GM21447 (cell line): Measurements from ENCODE around the gene LPCAT1.

Experiments used
- ATAC-seq: cut with Tn5 transposase; IDR thresholded peaks from one replicate; pipeline ENCODE4 v1.9.1; 2021; ENCODE audit not compliant: unreplicated experiment

Gene LPCAT1

DNA sequence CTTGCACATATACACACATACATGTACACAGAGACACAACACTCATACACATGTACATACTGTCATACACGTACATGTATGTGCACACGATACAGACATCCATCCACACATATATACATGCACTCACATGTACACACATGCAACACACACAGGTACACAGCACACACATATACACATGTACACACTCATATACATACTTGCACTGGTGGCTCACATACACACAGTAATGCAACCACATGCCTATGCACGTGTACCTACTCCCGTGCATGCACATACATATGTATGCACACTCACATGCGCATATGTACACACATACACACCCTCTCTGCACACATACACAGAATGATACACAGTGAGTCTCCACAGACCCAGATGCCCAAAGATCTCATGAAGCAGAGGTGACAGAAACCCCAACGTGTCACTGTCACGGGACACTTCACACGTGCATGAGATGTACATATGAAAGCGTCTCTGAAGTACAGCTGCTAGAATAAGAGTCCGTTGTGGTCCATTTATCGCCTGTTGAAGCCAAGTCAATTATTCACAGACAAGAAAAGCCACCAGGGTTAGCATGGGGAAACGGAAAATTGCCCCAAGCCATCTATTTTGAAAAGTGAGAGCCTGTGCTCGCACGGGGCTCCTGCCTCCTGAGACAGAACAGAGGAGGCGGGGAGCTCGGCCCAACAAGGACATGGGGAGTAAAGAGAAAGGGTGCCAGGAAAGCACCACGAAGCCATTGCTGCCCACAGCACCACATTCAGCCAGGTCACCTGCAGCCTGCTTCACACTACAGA, 24.9 kb downstream of the LPCAT1 start:
- peak; percentile 28 for ATAC-seq

DNA sequence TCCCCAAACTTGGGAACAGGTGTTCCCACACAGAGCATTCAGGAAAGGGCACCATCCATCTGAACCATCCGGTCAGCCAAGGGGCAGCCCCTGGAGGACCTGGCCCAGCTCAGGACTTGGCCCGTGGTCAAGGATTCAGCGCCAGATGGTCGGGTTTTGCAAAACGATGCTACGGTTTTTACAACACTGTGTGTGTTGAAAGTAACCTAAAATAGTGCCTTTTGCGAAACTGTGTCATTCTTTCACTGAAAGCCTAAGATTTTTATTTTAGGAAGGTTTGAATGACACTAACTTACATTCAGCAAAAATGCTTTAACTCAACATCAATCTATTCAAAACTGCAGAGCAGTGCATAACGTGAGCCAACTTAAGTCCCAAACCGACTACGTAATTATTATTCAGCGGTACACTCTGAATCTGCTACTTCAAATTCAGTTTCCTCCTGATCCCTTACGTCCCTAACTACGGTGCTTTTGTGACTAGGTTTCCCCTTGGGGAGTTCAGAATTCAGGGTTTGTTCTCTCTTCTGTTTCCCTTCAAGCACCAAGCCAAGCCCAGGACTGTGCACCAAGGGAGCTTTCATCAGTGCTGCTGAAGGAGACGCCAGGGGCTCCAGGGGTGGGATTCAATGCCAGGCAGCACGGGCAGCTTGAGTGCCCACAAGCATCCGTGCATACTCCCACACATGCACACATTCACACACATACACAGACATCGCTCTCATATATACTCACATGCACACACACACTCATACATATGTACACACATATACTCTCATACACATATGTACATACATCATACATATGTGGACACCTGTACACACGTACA, 25.8 kb downstream of the LPCAT1 start:
- peak; percentile 26 for ATAC-seq

DNA sequence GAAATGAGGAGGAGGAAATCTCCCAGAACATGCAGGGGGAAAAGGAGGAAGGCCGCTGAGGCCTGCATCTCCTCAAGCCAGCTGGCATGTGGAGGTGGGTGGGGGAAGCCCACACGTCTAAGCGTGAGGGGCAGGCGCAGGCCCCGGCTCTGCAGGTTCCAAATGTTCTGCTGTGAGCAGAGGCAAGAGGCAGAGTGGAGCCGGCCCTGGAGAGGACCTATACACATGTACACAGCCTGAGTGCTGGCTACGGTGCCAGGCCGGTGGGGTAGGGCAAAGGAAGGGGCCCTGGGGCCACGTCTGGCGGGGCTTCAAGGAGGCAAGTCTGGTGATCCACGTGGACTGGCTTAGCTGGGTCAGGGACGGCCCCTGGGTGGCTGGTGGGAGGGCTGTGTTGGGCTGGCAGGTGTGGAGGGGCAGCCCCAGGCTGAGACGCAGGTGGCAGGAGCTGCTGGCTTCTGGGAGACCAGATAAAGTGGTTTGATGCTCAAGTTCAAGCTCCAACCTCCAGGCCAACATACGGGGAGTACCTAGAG, 26.4 kb downstream of the LPCAT1 start:
- peak; percentile 24 for ATAC-seq

DNA sequence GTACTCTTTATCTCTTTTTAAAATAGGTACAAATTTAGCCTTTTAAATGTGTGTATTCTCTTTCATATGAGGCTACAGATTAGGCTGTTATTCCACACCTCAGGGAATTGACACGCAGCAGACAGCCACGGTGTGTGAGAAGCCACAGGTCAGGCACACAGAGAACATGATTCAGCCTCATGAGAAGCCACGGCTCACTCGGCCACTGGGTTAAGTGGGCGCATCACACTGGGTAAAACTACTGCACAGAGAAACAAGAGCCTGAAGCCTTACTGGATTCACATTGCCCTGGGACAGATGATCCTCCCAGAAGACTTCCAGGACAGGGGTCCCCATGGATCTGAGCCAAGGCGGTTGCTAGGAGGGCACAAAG, 28.2 kb downstream of the LPCAT1 start:
- no peak for ATAC-seq

DNA sequence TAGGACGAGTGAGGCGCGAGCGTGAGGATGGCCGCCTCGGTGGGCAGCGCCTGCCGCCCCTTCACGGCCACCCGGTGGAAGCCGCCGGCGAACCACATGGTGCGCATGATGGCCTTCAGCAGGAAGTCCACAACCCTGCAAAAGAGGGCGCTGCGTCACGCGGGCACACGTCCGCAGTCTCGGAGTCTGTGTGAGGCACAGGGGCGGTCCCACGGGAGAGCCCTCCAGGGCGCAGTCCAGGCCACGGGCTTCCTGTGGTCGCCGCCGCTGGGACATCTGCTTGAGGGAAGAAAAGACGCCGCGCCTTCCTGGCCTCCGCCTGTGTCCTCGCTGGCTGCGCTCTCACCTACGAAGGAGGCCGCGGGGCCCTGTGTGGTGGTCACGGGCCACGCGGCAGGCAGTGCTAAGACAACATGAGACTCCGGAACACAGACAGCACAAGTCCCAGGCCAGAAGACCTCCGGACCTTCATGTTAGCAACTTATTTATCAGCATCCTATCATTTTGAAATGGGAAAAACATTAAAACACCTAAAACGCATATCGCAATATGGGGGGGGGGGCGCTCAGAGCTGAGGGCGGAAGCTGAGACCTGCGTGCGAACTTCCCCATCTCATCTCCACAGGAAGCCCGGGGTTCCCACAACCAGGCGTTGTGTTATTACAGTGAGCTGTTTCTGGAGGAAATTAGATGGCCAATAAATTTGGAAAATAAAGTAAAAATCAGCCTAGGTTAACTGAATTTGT, 28.8 kb downstream of the LPCAT1 start:
- peak; percentile 32 for ATAC-seq

DNA sequence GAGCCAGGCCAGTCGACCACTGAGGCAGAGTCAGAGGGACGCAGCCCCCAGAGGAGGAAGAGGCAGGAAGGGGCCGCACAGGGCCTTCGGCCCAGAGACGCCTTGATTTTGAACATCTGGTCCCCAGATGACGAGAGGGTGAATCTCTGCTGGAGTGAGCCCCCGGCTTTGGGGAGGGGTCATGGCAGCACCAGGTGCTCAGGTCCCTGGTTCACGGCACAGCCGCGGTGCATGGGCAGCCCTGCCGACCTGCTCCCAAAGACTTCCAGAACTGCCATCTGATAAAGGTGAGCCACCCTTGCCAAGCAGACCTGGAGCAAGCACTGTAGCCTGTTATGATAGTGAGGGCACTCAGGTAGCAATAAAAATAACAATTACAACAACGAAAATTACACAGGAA, 29.8 kb downstream of the LPCAT1 start:
- no peak for ATAC-seq

DNA sequence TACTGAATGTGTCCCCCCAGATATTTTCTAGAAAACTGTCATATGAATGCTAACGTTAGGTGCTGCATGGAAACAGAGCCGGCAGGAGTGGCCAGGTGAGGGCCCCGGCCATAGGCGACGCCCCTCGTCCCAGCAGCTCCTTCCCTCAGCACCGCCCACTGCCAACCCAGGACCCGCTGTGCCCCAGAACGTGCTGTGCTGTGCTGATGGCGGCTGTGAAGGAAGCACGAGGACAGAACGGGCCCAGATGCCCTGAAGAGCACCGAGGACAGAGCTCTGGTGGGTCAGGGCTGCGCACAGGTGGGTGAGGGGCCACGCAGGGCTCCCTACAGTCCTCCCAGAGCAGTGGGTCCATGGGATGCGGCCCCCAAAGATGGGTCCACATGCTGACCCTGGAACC, 30.3 kb downstream of the LPCAT1 start:
- ATAC-seq: no peak

DNA sequence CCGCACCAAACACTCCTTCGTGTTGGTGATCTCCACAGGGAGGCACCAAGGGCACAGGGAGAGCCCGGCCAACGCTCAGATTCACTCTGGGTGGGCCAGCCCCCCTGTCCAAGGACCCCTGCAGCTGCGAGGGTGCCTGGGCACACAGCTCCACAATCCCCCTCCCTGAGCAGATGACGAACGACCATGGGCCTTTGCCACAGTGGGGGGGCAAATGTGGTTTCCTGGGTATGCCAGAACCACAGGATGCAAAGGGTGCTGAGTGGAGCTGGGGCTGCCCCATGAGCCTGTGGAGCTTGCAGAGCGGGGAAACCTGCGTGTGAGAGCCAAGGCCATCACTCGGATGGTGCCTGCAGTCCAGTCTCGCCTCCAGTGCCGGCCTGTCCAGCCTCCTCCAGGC, 31.0 kb downstream of the LPCAT1 start:
- ATAC-seq: no peak

DNA sequence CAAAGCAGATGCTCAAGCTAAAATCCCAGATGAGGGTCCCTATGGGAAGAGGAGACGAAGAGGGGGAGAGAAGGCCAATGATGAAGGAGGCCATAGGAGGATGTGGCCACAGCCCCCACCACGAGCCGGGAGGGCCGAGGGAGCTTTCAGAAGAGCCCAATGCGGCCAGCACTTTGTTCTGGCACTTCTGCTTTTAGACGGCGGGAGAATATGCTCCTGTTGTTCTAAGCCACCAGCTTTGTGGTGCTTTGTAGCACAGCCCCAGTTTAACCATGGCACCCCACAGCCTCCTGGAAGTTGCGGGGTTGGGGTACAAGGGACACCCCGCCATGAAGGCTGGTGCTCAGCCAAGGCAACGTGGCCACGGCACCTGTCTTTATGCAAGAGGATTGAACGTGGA, 33.4 kb downstream of the LPCAT1 start:
- no peak for ATAC-seq

DNA sequence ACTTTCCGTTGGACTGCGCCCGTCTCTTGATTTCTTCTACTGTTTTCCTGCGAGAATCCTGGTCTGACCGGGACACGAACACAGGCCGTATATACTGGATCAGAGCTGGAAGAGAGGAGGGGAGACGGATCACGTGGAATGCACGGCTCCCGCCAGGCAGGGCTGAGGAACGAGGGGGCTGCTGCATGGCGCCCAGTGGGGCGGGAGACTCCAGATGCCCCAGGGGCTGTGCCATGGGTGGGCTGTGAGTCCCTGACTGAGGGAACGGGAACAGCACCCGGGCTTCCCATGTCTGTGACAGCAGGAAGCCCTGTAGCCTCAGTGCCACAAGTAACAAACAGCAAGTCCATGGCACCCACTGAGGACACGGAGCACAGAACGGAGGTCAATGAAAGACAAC, 34.0 kb downstream of the LPCAT1 start:
- ATAC-seq: no peak

DNA sequence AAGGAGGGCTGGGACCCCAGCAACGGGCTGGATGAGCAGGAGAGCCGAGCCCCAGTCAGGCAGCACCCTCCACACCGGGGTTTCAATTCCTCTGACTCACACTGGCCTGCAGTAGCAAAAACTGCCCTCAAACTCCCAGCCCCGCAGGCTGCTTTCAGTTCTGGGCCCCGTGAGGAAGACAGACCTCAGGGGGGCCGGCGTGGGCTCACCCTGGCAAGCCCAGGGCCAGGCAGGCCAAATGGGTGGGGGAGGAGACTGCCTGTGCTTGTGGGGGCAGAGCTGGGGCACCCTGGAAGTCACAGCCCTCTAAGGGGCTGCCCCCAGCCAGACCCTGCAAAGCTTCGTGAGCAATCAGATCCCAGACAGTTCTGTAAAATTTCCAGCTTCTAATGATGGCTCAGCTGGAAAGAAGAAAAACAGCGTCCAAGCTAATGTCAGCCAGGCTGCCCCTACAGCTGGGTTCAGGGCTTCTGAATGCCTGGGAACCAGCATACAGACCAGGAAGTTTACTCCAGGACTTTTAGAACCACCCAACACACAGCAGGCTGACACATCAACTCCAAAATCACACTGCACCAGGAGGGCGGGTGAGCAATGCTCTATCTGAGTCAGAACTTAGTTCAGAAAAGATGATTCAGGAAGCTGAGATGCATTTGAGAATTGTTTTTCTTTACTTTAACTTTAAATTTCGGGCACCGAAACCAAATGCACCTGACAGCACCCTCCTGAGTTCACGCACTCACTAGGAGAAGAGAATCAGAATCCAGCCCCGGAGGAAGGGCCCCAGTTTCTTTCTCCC, 34.7 kb downstream of the LPCAT1 start:
- peak; percentile 46 for ATAC-seq

DNA sequence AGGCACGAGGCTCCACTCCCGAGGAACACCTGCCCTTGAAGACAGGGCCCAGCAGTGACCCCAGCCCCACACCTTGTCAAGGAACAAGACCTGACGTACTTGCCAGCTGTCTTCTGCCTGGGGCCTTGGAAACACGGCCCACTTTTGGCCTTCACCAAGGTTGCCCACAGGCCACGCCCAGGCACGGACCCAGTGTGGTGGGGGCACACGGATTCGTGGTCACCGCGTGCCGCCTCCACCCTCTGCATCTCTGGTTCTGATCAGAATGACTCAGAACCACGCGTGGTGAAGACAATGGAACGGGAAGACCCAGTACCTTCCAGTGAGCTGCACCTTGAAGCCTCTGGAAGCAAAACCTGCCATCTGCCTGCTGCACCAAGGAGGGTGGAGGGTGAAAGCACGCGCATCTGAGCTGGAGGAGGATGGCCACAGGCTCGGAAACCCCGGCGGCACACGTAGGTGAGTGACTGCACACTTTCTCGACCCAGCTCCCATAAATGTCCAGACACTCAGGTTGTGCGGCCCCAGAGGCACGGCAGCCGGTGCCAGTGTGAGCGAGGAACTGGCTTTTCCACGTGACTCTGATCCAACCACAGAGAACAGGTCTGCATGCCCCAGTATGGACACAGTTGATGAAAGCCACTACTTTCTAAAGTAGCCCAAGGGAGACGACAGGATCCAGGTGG, 36.5 kb downstream of the LPCAT1 start:
- no peak for ATAC-seq

DNA sequence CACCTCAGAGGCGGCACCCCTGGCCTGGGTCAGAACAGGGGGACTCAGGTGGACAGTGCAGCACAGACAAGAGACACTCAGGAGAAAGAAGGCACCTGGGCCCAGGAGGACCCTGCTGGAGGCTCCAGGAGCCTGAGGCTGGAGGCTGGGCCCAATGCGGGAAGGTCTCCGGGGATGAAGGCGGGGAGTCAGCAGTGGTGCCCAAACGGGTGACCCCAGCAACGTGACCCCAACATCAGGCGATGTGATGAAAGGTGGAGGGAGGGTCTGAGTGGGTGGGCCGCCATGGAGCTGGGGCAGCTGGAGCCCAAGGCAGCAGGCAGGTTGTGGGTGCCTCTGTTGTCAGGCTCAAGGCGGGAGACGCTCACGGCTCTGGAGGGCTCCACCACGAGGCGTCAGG, 37.5 kb downstream of the LPCAT1 start:
- no peak for ATAC-seq

DNA sequence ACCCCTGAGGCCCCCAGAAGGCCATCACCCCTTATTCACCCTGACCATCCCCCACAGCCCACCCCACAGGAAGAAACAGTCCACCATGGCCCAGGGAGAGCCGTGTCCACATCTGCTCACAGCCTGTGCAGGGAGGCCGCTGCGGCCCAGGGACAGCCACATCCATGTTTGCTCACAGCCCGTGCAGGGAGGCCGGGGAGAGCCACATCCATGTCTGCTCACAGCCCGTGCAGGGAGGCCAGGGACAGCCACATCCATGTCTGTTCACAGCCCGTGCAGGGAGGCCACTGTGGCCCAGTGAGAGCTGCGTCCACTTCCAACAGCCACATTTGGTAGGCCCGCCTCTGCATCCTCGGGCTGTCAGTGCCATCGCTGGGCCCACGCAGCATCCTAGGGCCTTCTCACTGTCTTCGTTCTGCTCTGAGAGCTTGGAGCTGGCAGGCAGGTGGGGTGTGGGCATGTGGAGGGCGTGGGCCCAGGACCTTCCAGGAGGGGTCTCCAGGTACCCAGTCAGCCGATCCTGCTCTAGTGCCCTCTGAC, 38.1 kb downstream of the LPCAT1 start:
- ATAC-seq: no peak

DNA sequence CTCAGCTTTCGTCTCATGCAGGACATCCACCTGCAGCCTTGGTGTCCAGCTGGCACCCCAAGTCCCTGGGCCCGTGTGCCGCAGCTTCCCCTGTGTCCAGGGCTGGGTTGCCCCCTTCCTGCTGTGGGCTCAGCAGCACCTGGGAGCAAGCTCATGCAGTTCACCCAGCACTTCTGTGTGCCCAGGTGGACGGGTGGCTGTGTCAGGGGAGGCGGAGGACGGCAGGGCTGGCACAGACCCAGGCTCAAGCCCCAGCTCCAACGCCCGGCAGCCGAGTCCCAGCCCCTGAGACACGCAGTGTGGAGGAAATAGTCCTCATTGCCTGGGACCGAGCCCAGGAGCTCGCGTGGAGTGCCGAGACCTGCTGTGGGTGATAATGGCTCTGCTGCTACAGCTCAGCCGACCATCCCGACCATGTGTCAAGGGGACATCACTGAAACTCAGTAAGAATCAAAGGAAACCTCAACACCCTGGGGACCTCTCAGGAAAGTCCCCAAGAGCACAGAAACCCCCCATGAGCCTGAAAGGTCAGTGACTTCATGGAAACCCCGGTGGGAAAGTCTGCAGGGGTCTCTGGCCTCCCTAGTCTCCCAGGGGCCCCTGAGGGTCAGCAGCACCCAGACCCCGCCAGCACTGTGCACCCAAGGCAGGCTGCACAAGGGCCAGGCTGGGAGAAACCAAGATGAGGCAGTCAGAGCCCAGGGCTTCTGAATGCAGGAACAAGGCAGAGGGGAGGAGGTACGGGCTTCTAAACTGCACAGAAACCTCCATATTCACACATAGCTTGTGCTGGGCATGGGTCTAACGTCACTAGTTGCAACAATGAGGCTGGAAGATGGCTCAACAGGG, 38.8 kb downstream of the LPCAT1 start:
- peak; percentile 52 for ATAC-seq

DNA sequence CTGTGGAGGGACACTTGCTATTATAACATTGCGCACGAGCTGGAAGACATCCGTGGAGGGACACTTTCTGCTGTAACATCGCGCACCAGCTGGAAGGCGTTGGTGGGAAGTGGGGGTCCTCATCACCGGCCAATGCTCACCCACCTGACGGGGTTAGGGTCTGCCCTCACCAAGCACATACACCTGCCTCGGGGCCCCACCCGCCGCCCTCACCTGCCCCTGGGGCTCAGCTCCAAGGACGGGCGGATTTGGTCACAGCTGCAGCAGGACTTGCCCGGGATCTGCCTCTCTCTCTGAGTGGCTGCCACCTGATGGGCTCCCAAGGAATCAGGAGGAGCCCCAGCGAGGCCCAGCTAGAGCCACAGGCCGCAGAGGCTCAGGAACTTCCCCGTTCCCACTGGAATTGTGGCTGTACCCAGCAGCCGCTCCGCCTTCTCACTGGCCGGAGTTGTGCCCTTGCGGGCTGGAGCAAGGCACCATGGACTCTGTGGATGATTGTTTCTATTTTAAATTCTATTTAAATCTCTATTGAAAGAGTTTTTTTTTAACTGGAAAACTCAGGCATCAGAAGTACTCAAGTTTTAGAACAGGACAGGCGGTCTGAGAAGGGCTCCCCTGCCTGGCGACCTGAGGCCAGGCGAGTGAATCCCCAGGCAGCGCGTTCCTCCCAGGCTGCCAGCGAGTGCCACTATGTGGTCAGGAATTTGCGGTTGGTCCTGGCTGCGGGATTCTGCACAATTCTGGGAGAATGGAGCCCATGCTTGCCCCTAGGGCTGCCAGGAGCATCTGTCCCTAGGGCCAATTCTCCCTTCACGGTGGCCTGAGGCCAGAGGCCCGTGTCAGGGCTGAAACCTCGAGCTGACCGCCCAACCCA, 39.7 kb downstream of the LPCAT1 start:
- no peak for ATAC-seq

DNA sequence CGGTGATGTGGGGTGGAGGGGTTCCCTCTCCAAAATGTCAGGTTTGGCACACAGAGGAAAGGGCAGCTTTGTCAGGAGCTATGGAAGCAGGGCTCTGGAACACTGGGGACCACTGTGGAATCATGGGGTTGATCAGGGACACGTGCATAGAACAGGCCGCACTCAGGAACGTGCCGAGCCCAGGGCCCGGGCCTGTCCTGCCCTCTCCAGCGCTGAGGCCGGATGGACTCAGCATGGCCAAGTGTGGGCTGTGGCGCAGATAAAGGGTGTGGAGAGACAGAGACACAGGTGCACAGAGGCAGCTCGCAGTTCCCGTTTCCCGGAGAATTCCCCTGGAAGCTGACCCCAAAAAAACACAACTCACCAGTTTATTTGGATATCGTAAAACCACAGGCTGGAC, 40.7 kb downstream of the LPCAT1 start:
- ATAC-seq: no peak

DNA sequence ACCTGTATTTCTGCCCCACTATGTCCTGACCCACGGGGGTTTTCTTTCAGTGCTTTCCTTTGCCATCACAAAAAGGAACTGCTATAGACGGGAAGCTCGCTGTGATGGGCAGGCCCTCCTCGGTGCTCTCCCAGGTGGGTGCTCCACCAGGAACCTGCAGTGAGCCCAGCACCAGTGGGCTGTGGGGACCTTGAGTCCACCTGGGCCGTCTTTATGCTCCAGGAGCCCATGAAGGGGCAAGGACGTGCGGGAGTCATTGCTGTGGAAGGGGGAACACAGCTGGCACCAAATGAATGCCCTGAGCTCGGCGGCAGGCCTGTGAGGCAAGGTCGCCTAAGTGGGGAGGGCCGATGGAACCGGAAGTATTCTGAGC, 41.8 kb downstream of the LPCAT1 start:
- ATAC-seq: no peak
